ENCODE data around the gene MTX1.

MTX1 gene

DNA sequence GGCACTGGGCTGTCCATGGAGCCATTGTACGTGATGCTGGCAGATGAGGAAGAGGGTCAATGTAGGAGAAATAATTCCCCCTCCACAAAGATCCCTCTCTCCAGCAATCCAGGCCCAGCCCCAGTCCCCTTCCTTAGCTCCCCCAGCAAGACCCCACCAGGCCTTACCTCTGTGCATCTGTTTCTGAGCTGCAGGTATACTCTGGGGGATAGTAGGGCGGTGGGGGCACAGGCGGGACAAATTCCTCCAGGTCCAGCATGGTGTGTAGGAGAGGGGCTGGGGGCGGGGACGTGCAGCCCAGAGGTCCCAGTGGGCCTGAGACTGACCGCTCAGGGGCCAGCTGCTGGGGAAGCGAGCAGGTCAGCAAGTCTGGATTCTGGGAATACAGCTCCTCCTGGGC lies 43.1 kb downstream of the MTX1 start:
- no peak overlapping the region for H3K4me3 ChIP-seq (ENCODE audit: low read length)
- DNase-seq (ENCODE audit: low read depth, low spot score) = no peak

DNA sequence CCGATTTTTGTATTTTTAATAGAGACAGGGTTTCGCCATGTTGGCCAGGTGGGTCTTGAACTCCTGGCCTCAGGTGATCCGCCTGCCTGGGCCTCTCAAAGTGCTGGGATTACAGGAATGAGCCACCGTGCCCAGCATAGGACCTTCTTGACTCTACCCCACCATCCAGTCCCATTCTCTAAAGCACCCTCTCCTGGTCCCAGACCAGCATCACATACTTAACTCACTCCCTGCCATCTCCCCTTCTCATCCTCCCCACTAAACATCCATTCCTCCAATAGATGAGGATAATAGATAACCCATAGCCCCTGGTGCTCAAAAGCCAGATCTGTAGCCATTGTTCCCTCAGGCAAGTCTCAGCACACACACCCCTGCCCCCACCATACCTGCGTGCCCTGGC lies 44.7 kb downstream of the MTX1 start:
- DNase-seq (ENCODE audit: low read depth, low spot score) = no peak
- no peak overlapping the region for H3K4me3 ChIP-seq (ENCODE audit: low read length)

DNA sequence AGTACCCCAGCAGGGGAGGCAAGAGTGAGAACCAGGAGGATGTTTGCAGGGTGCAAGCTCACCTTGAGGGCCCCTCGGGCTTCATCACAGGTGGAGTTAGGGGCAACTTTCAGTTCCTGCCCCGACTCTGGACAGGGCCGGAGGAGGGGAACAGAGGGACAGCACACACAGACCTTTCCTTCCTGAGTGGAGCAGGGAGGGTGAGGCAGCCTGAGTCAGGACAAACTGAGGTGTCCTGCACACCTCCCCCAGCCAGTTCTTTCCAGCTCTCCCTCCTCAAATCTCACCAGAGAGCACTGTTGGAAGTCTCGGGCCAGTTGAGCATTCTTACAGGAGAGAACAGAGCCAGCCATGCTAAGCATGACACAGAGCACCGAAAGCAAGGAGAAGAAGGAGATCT lies 45.3 kb downstream of the MTX1 start:
- no peak overlapping the region for H3K4me3 ChIP-seq (ENCODE audit: low read length)
- no peak for DNase-seq (ENCODE audit: low read depth, low spot score)

DNA sequence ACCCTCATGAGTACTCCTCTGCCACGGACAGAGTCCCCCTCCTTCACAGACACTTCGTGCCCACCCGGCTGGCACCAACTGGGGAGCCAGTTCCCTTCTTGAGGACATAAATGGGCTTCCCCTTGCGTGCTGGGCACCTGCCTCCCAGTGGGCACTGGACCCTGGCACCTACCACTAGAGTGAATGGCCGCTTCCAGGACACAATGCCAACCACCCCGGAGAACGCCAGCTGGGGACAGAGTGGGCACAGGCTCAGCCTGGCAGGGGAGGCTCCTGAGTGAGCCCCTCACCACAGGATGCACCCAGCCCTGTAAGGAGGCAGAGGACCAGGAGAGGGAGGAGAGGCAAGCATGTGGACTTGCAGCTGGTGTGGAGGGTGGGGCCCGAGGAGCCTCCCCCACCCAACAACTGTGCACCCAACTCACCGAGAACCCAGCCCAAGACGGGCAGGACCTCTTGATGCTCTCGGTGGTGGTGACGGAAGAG lies 45.8 kb downstream of the MTX1 start:
- peak overlapping the region; percentile 66 for H3K4me3 ChIP-seq (ENCODE audit: low read length)
- no peak for DNase-seq (ENCODE audit: low read depth, low spot score)

DNA sequence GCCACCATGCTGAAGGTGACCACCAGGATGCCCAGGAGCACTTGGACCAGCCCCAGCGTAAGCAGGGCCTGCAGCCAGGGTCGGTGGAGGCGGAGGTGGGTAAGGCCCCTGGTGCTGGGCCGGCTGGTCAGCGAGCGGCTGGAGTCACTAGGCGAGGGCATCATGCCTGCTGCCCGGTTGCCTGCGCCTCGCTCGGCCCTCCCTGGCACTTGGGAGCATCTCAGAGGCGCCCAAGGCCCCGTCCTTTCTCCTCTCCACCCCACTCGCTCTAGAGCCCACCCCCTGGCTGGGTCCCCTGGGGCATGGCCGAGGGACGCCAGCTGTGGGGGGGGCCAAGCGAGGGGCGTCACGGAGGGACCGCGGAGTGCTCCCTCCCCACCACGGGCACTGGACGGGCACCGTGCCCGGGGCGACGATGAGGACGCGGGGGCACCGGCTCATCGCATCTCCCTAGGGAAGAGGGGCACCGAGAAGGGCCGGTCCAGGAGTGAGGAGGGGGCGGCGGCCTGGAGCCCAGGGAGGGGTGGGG lies 46.3 kb downstream of the MTX1 start:
- DNase-seq (ENCODE audit: low read depth, low spot score) = no peak
- H3K4me3 ChIP-seq (ENCODE audit: low read length) = peak overlapping the region; percentile 66

DNA sequence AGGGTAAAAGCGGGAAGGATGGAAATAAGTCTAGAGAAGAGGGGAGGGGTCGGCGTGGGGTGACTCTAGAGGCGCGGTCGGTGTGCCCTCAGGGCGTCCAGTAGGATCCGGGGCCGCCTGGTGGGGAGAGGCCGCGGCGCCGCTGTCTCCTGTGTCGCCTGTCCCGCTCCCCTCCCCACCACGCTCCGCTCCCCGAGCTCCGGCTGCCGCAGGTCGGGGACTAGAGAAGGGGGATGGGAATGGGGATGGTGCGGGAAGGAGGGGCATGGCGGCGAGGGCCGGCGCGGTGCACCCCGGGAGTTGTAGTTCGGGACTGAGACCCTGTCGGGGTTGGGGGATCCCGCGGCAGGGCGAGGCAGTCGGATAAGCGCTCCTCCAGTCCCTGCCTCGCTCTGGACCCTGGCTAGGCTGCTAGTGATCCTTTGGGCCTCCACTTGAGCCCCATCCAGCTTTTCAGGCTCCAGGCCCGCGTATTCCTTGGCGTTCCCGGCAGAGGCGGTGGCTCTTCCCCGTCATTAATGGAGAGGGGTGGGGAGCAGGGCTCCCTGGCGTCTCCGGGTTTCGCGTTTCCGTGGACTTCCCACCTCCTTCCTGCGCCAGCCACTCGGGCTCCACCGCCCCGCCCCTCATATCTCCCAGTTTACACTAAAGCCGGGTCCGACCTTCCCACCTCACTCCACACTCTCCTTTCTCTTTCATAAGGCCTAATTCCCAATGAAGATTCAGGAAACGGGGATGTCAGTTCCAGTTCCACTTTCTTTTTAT lies 46.9 kb downstream of the MTX1 start, which contains the start of gene ENTREP3:
Gene ENTREP3 (minus strand): TSS at position 241 of the 765 bp plus-strand sequence. CDS start 606 bp downstream, outside the sequence.
- DNase-seq (ENCODE audit: low read depth, low spot score) = peak; percentile 73
- H3K4me3 ChIP-seq (ENCODE audit: low read length) = peak within 1 kb of the TSS; percentile 66

DNA sequence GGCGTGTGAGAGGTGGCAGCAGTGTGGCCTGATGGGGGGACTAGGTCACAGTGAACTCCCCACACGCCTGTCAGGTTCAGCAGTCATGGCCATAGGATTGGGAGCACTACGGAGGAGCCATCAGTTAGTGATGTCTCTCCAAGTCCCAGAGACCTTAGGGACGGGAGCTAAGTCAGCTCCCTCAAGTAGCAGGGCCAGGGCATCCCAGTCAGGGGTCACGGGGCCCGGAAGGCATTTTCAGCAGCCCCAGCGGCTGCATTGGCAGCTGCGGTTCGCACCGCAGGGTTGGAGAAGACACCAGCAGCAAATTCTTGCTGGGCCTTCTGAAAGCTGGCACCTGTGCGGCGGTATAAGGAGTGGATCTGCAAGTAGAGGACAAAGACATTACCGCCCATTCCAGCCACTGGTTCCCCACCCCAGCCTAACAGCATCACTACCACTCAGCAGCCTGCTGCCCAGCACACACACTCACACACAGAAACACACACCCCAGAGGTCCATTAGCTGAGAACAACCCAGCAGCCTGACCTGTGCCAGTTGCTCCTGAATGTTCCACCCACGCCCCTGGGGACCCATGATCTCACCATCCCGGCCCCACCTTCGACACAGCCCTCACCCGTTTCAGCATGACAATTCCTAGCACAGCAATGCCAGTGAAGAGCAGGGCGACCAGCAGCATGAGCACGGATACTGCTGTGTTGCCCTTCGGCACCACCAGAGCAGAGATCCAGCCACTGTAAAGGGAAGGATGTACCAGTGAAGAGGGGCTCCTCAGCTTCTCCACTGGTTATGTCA lies 47.8 kb downstream of the MTX1 start:
- no peak for DNase-seq (ENCODE audit: low read depth, low spot score)
- H3K4me3 ChIP-seq (ENCODE audit: low read length) = no peak overlapping the region

DNA sequence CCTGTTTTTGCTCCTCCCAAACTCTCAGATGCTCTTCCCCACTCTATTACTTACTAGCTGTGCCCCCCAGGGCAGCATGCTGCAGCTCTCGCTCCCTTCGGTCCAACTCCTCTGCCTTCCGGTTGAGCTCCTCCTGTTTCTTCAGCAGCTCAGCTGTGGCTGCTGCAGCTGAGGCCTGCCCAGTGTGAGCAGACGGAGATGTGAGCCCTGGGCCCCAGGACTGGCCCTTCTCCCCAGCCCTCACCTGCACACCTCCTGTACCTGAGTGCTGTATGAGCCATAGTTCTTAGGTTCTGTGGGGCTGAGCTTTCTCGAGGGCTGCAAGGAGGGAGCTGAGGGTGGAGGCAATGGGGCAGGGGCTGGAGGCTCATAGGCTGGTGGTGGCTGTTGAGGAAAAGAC lies 51.8 kb downstream of the MTX1 start:
- DNase-seq (ENCODE audit: low read depth, low spot score) = no peak
- no peak overlapping the region for H3K4me3 ChIP-seq (ENCODE audit: low read length)

DNA sequence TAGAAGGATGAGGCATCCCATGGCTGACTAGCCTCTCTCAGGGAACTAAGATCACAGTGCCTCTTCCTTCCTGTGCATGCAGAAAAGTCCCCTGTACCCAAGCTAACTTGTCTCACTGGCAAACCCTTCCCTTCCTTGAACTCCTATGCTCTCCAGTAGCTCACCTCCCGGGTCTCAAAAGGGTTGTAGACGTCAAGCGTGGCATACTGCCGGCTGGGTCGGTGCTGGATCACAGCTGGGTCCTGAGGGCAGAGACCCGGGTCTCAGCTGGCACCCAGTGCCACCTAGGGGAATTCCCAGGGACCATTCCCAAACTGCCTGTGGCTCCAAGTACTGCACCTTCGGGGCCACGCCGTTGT lies 53.0 kb downstream of the MTX1 start:
- H3K4me3 ChIP-seq (ENCODE audit: low read length) = peak overlapping the region; percentile 96
- DNase-seq (ENCODE audit: low read depth, low spot score) = no peak

DNA sequence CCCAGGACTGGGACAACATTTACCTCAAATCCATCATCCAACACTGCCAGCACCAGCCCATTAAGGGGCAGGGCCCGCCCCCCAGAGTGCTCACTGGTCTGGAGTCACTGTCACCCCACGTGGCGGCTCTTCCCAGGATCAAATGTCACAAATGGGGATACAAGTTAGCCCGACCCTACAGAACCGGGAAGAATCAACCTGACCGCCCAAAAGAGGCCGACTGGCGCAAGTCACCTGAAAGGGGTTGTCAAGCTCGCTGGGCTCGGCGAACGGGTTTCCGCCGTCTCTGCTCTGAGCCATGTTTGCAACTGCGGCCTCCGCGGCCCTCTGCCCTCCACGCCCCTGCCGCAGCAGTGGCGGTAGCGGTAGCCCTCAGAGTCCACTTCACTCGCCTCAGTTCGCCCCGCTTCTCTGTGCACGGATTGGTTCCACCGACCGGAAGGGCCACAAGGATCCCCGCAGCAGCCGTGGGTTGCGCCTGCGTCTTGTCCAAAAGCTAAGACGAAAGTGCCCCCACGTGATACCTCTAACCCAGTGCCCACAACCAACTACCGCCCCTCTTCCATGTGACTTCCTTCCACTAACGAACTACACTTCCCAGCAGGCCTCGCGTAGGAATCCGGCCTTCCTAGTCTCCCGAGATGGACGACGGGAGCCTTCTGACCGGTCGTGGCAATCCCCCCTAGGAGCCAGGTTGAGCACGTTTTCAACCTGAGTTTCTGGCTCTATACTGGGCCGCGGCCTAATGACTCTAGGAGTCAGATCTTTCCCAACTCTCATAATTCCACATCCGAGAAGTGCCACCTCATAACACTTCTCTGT lies 53.6 kb downstream of the MTX1 start, which contains the start of gene SCAMP3:
Gene SCAMP3 (minus strand): TSS at position 509 of the 822 bp plus-strand sequence. CDS start 209 bp downstream, at position 300.
- peak within 1 kb of the TSS; percentile 96 for H3K4me3 ChIP-seq (ENCODE audit: low read length)
- DNase-seq (ENCODE audit: low read depth, low spot score) = peak; percentile 94

DNA sequence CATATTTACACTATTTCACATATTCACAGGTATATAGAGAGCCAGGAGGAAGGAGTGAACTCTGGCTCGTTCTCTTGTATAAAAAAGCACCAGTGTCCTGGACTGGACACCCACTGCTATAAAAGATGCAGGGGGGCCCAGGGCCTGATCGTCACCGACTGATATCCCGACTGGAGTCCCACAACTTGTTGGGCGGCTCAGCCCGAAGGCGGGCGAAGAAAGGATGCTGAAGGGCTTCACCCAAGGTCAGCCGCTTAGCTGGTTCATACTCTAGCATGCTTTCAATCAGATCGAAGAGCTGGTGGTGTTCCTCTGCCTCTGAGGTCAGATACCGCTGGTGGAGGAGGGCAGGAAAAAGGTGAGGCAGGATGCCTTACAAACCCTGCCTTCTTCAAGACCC lies 54.6 kb downstream of the MTX1 start:
- H3K4me3 ChIP-seq (ENCODE audit: low read length) = no peak overlapping the region
- DNase-seq (ENCODE audit: low read depth, low spot score) = no peak
